ENCODE results near the gene ITSN1. TPM values are rescaled to one million over a fixed set of nuclear protein-coding genes. Genes with fewer than 3 reads are reported as not detected.

The ITSN1 gene
- total and polyA plus RNA-seq, 4 donors = 11.2 to 46.0 (median 19.8) TPM

DNA sequence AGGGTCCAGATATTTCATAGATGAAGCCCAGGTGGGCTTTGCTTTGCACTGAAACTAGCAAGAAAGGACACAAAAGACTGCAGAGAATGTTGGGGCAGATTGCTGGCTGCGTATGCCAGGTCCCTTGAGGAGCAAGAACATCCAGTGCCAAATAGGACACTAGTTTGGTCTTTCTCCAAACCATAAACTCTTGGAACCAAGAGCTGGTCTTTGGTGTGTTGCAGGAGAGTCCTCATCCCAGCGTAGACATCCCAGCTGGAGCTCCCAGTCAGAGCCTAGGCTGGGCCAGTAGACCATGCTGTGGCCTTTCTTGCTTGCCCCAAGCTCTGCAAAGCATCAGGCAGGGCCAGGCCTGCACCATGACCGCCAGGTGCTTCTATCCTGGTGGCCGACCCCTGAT lies 185.8 kb downstream of the ITSN1 start:
- Histone ChIP-seq H3K4me1 (ENCODE audit: control insufficient read depth in 5 of 5, insufficient read depth in 5 of 5, low read length in 5 of 5) (peaks cover 0 to 7% (median 2%) of the 10 kb centered on the region in 5 donors), H3K27ac (ENCODE audit: low read depth in 1 of 2, low read length in 1 of 2) (no peak overlapping the region), H3K9ac (ENCODE audit: insufficient read depth in 1 of 2, low read length in 2 of 2) (no peak overlapping the region), H3K9me3 (ENCODE audit: control insufficient read depth in 4 of 4, insufficient read depth in 3 of 4, low read length in 3 of 4) (no peaks in the 10 kb centered on the region), H3K36me3 (ENCODE audit: control insufficient read depth in 4 of 4, insufficient read depth in 4 of 4, low read length in 4 of 4) (peaks cover 7 to 40% (median 25%) of the 10 kb centered on the region in 4 donors), H3K4me3 (no peak overlapping the region), H3K27me3 (ENCODE audit: control insufficient read depth in 3 of 3, insufficient read depth in 3 of 3, low read length in 2 of 3) (no peaks in the 10 kb centered on the region)
- 87 to 96% methylated on average over 4 of the region's 4 CpGs for WGBS, 2 donors
- TF ChIP-seq, protein P1, sequence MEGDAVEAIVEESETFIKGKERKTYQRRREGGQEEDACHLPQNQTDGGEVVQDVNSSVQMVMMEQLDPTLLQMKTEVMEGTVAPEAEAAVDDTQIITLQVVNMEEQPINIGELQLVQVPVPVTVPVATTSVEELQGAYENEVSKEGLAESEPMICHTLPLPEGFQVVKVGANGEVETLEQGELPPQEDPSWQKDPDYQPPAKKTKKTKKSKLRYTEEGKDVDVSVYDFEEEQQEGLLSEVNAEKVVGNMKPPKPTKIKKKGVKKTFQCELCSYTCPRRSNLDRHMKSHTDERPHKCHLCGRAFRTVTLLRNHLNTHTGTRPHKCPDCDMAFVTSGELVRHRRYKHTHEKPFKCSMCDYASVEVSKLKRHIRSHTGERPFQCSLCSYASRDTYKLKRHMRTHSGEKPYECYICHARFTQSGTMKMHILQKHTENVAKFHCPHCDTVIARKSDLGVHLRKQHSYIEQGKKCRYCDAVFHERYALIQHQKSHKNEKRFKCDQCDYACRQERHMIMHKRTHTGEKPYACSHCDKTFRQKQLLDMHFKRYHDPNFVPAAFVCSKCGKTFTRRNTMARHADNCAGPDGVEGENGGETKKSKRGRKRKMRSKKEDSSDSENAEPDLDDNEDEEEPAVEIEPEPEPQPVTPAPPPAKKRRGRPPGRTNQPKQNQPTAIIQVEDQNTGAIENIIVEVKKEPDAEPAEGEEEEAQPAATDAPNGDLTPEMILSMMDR (IDR thresholded peaks at IDR 0.05; ENCODE audit: control extremely low read depth, extremely low read depth) = no peak
- ATAC-seq (ENCODE audit: insufficient read depth, low FRiP score) = no peak
- DNase-seq = no peak

DNA sequence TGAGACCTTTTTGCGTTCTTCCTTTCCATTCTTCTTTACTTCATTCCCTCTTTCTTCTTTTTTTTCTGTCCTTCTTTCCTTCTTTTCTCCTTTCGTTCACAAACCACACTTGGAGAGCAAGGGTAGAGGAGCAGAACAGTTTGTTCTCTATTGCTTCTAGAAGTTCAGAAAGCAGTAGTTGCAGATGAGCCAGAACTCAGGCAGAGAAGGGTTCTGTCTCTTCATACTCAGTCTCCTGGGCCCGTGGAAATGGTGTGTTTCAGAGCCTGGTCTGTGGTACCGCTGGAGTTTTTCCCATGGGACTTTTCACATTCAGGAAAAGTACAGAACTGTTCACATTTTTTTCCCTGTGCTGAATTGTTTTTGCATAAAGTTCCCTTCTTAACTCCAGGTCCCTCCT lies 186.3 kb downstream of the ITSN1 start:
- Histone ChIP-seq H3K4me1 (ENCODE audit: control insufficient read depth in 5 of 5, insufficient read depth in 5 of 5, low read length in 5 of 5) (peaks cover 0 to 7% (median 2%) of the 10 kb centered on the region in 5 donors), H3K27ac (ENCODE audit: low read depth in 1 of 2, low read length in 1 of 2) (no peak overlapping the region), H3K9ac (ENCODE audit: insufficient read depth in 1 of 2, low read length in 2 of 2) (no peak overlapping the region), H3K9me3 (ENCODE audit: control insufficient read depth in 4 of 4, insufficient read depth in 3 of 4, low read length in 3 of 4) (no peaks in the 10 kb centered on the region), H3K36me3 (ENCODE audit: control insufficient read depth in 4 of 4, insufficient read depth in 4 of 4, low read length in 4 of 4) (peaks cover 6 to 40% (median 22%) of the 10 kb centered on the region in 4 donors), H3K4me3 (no peak overlapping the region), H3K27me3 (ENCODE audit: control insufficient read depth in 3 of 3, insufficient read depth in 3 of 3, low read length in 2 of 3) (no peaks in the 10 kb centered on the region)
- ATAC-seq (ENCODE audit: insufficient read depth, low FRiP score) = no peak
- TF ChIP-seq, protein P1 (IDR thresholded peaks at IDR 0.05; ENCODE audit: control extremely low read depth, extremely low read depth) = no peak
- DNase-seq = no peak
- WGBS, 2 donors = 90 to 92% methylated on average over 4 of the region's 4 CpGs

DNA sequence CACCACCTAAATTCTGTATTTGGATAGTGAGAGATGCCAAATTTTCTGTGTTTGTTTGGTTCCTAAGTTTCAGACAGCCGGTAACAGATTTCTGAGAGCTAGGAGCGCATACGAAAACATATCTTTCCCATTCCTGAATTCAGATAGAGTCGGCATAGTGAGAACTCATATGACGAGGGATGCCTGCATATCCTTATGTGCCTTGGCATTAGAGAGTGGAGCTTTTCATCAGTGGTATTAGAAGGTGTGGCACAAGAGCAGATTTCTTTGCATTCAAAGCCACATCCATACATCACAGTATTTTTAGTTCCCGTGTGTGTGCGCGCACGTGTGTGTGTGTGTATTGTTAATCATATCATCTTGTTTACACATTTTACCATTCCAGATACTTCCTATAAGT lies 187.5 kb downstream of the ITSN1 start:
- Histone ChIP-seq H3K27me3 (ENCODE audit: control insufficient read depth in 3 of 3, insufficient read depth in 3 of 3, low read length in 2 of 3) (no peaks in the 10 kb centered on the region), H3K4me3 (no peak overlapping the region), H3K36me3 (ENCODE audit: control insufficient read depth in 4 of 4, insufficient read depth in 4 of 4, low read length in 4 of 4) (peaks cover 3 to 40% (median 19%) of the 10 kb centered on the region in 4 donors), H3K4me1 (ENCODE audit: control insufficient read depth in 5 of 5, insufficient read depth in 5 of 5, low read length in 5 of 5) (peaks cover 0 to 7% (median 2%) of the 10 kb centered on the region in 5 donors), H3K27ac (ENCODE audit: low read depth in 1 of 2, low read length in 1 of 2) (no peak overlapping the region), H3K9ac (ENCODE audit: insufficient read depth in 1 of 2, low read length in 2 of 2) (no peak overlapping the region), H3K9me3 (ENCODE audit: control insufficient read depth in 4 of 4, insufficient read depth in 3 of 4, low read length in 3 of 4) (no peaks in the 10 kb centered on the region)
- ATAC-seq (ENCODE audit: insufficient read depth, low FRiP score) = no peak
- DNase-seq = no peak
- TF ChIP-seq, protein P1 (IDR thresholded peaks at IDR 0.05; ENCODE audit: control extremely low read depth, extremely low read depth) = no peak
- 94 to 95% methylated on average over 9 of the region's 9 CpGs for WGBS, 2 donors

Measured in lung (tissue), 12 donors.